ENCODE measurements around the gene JCHAIN.

- no peak for TF ChIP-seq CTCF (IDR thresholded peaks at IDR 0.05; ENCODE audit: low read length)
- no peak for TF ChIP-seq EZH2 (IDR thresholded peaks at IDR 0.05; ENCODE audit: borderline replicate concordance, low read length)
Measured at GRCh38 chr4:70687392-70687791, 21.1 kb upstream of the JCHAIN start.

Data from OCI-LY1 (cell line).